H1 (cell line): ENCODE results near the gene PLAU. TPM values are rescaled to one million over a fixed set of nuclear protein-coding genes. Genes with fewer than 3 reads are reported as not detected.
A peak's percentile ranks its signal among the peaks of the same experiment; 100 is the strongest.

Source experiments
- CTCF ChIA-PET: fragments of 300-600 bp; sonication (Branson Sonifier 250); formaldehyde crosslinking; loops from one replicate; lab custom pipeline; 2021; ENCODE audit not compliant: partially characterized antibody; lab: Charles Lee
- POLR2A ChIA-PET: fragments of 300-600 bp; sonication (Branson Sonifier 250); formaldehyde crosslinking; loops from one replicate; lab custom pipeline; 2021; ENCODE audit warnings: inconsistent platforms; ENCODE audit not compliant: partially characterized antibody; lab: Charles Lee
- DNase-seq, 2 experiments: peaks; one replicate each; pipeline versions ENCODE4 v3.0.0 to v3.0.0-alpha.2; 2010 to 2022; ENCODE audit warnings: low spot score in 2 of 2, low read depth in 1 of 2, mixed read lengths in 1 of 2
- FAIRE-seq: peaks from 2 replicates; lab custom pipeline; 2011; peaks lifted over from hg19 to GRCh38; lab: Jason Lieb, UNC
- H2AFZ ChIP-seq: 2 replicates; pipeline ENCODE4 v1.8.1; 2012; ENCODE audit warnings: low read length, inconsistent platforms
- H2AK5ac ChIP-seq: 2 replicates; pipeline ENCODE4 v1.6.1; 2013; ENCODE audit warnings: low read depth, low read length
- H2BK120ac ChIP-seq: replicated peaks from 2 replicates; pipeline ENCODE3; 2013; ENCODE audit warnings: low read depth, low read length, inconsistent platforms
- H2BK12ac ChIP-seq: 2 replicates; pipeline ENCODE4 v1.6.1; 2013; ENCODE audit warnings: low read depth, low read length
- H2BK15ac ChIP-seq: 2 replicates; pipeline ENCODE4 v1.6.1; 2013; ENCODE audit warnings: low read length
- H2BK20ac ChIP-seq: 2 replicates; pipeline ENCODE4 v1.6.1; 2013; ENCODE audit warnings: low read length
- H2BK5ac ChIP-seq: 2 replicates; pipeline ENCODE4 v1.6.1; 2013; ENCODE audit warnings: low read depth, low read length
- H3K14ac ChIP-seq: 2 replicates; pipeline ENCODE4 v1.6.1; 2013; ENCODE audit warnings: inconsistent platforms; ENCODE audit not compliant: insufficient read length
- H3K18ac ChIP-seq: 2 replicates; pipeline ENCODE4 v1.6.1; 2013; ENCODE audit warnings: low read length; ENCODE audit errors: extremely low read depth
- H3K23ac ChIP-seq: 2 replicates; pipeline ENCODE4 v1.6.1; 2013; ENCODE audit warnings: inconsistent platforms; ENCODE audit not compliant: insufficient read length
- H3K23me2 ChIP-seq: 2 replicates; pipeline ENCODE4 v1.6.1; 2013; ENCODE audit warnings: low read depth, low read length
- H3K27ac ChIP-seq: 2 replicates; pipeline ENCODE4 v1.6.1; 2011; ENCODE audit warnings: low read depth, low read length, inconsistent platforms
- H3K27me3 ChIP-seq, 4 experiments: replicated peaks in 1 of 4; 1 replicate in 1 of 4; 2 replicates in 3 of 4; pipeline versions ENCODE4 v1.6.1 to v1.8.1; 2011 to 2013; ENCODE audit warnings: low read length in 3 of 4, mild to moderate bottlenecking in 3 of 4, inconsistent platforms in 2 of 4, mixed read lengths in 2 of 4, moderate library complexity in 1 of 4; ENCODE audit not compliant: control insufficient read depth in 3 of 4, insufficient read depth in 3 of 4; ENCODE audit errors: extremely low read depth in 1 of 4
- H3K36me3 ChIP-seq, 4 experiments: 2 replicates each; pipeline versions ENCODE4 v1.6.1 to v1.8.1; 2011 to 2013; ENCODE audit warnings: mild to moderate bottlenecking in 4 of 4, low read length in 3 of 4, moderate library complexity in 2 of 4, control low read depth in 1 of 4, inconsistent platforms in 1 of 4; ENCODE audit not compliant: insufficient read depth in 4 of 4, control insufficient read depth in 2 of 4
- H3K4ac ChIP-seq: replicated peaks from 2 replicates; pipeline ENCODE3; 2013; ENCODE audit warnings: low read length, low read depth, mixed read lengths, inconsistent platforms; ENCODE audit not compliant: insufficient read length
- H3K4me1 ChIP-seq, 4 experiments: replicated peaks in 1 of 4; 1 replicate in 1 of 4; 2 replicates in 3 of 4; pipeline versions ENCODE4 v1.6.1 to v1.8.1; 2011 to 2013; ENCODE audit warnings: low read length in 3 of 4, inconsistent platforms in 2 of 4, mixed read lengths in 1 of 4; ENCODE audit not compliant: insufficient read depth in 4 of 4, control insufficient read depth in 3 of 4
- H3K4me2 ChIP-seq, 2 experiments: 2 replicates each; pipeline versions ENCODE4 v1.6.1 to v1.8.1; 2011 to 2013; ENCODE audit warnings: low read depth in 2 of 2, low read length in 2 of 2, control low read depth in 1 of 2, inconsistent platforms in 1 of 2, mild to moderate bottlenecking in 1 of 2; ENCODE audit not compliant: insufficient read depth in 1 of 2
- H3K4me3 ChIP-seq, 4 experiments: fragments of 200-600, 300-600 bp in 1 of 4; sonication (generic), shearing (Covaris generic), sonication (Bioruptor Twin) in 1 of 4; 2 replicates each; pipeline versions ENCODE4 v1.5.1 to v1.8.1; 2011 to 2016; ENCODE audit warnings: low read length in 4 of 4, low read depth in 3 of 4, control low read depth in 2 of 4, inconsistent platforms in 2 of 4, mild to moderate bottlenecking in 2 of 4, mixed read lengths in 1 of 4, moderate library complexity in 1 of 4; ENCODE audit not compliant: insufficient read depth in 2 of 4; ENCODE audit errors: extremely low read depth in 1 of 4
- H3K56ac ChIP-seq: replicated peaks from 2 replicates; pipeline ENCODE3; 2013; ENCODE audit warnings: low read depth, mild to moderate bottlenecking, mixed read lengths, low read length, inconsistent platforms; ENCODE audit not compliant: insufficient read length
- H3K79me1 ChIP-seq: 2 replicates; pipeline ENCODE4 v1.6.1; 2013; ENCODE audit warnings: low read depth, low read length, control low read depth
- H3K79me2 ChIP-seq, 2 experiments: 2 replicates each; pipeline versions ENCODE4 v1.6.1 to v1.8.1; 2012 to 2013; ENCODE audit warnings: low read length in 2 of 2, mild to moderate bottlenecking in 2 of 2, inconsistent platforms in 1 of 2; ENCODE audit not compliant: insufficient read depth in 2 of 2, control insufficient read depth in 1 of 2
- H3K9ac ChIP-seq, 4 experiments: replicated peaks in 1 of 4; 1 replicate in 1 of 4; 2 replicates in 3 of 4; pipeline versions ENCODE4 v1.6.1 to v1.8.1; 2011 to 2013; ENCODE audit warnings: low read depth in 3 of 4, low read length in 3 of 4, control low read depth in 2 of 4, mild to moderate bottlenecking in 2 of 4, moderate library complexity in 2 of 4, inconsistent platforms in 1 of 4; ENCODE audit errors: extremely low read depth in 1 of 4
- H3K9me3 ChIP-seq, 2 experiments: 2 replicates each; pipeline versions ENCODE4 v1.6.1 to v1.8.1; 2012 to 2013; ENCODE audit warnings: mild to moderate bottlenecking in 2 of 2, moderate library complexity in 2 of 2, control low read depth in 1 of 2, inconsistent platforms in 1 of 2, low read depth in 1 of 2, low read length in 1 of 2, mixed read lengths in 1 of 2; ENCODE audit not compliant: insufficient read depth in 2 of 2
- H4K20me1 ChIP-seq, 2 experiments: replicated peaks in 1 of 2; 2 replicates each; pipeline versions ENCODE3 to v1.8.1; 2011 to 2013; ENCODE audit warnings: inconsistent platforms in 2 of 2, low read length in 2 of 2, mild to moderate bottlenecking in 1 of 2; ENCODE audit not compliant: insufficient read depth in 2 of 2, control insufficient read depth in 1 of 2
- H4K5ac ChIP-seq: 2 replicates; pipeline ENCODE4 v1.6.1; 2013; ENCODE audit warnings: low read length, low read depth, mixed read lengths, inconsistent platforms; ENCODE audit not compliant: insufficient read length
- H4K8ac ChIP-seq: 2 replicates; pipeline ENCODE4 v1.8.0; 2013; ENCODE audit warnings: mild to moderate bottlenecking, moderate library complexity, low read length, inconsistent platforms; ENCODE audit not compliant: insufficient read depth; ENCODE audit errors: extremely low read depth
- H4K91ac ChIP-seq: replicated peaks from 2 replicates; pipeline ENCODE3; 2013; ENCODE audit warnings: low read length, mixed read lengths, inconsistent platforms; ENCODE audit not compliant: insufficient read length
- CHD1 ChIP-seq: IDR thresholded peaks from 2 replicates; pipeline ENCODE4 v1.6.1; 2012; ENCODE audit warnings: low read depth, low read length, improper control_type of control experiment
- JUN ChIP-seq: IDR thresholded peaks from 2 replicates; pipeline ENCODE4 v1.6.1; 2011; ENCODE audit warnings: low read depth, mild to moderate bottlenecking, improper control_type of control experiment, low read length
- JUND ChIP-seq: IDR thresholded peaks from 2 replicates; pipeline ENCODE4 v1.6.1; 2011; ENCODE audit warnings: mild to moderate bottlenecking, improper control_type of control experiment, low read length
- KDM5A ChIP-seq: fragments of 200-600 bp; IDR thresholded peaks from 2 replicates; pipeline ENCODE4 v1.7.1; 2012; ENCODE audit warnings: mild to moderate bottlenecking, low read length, inconsistent platforms, mixed read lengths
- MAFK ChIP-seq: IDR thresholded peaks from 2 replicates; pipeline ENCODE4 v1.6.1; 2012; ENCODE audit warnings: low read depth, mild to moderate bottlenecking, improper control_type of control experiment, low read length
- PHF8 ChIP-seq: fragments of 200-600 bp; sonication (generic); conservative IDR thresholded peaks from 2 replicates; pipeline ENCODE4 v1.7.1; 2012; ENCODE audit warnings: low read depth, mild to moderate bottlenecking, inconsistent platforms, low read length, moderate library complexity
- SIN3A ChIP-seq, 2 experiments: IDR thresholded peaks in 1 of 2; conservative IDR thresholded peaks in 1 of 2; 2 replicates each; pipeline ENCODE4 v1.6.1; 2011 to 2012; ENCODE audit warnings: low read length in 2 of 2, improper control_type of control experiment in 1 of 2, low read depth in 1 of 2, mild to moderate bottlenecking in 1 of 2
- TBP ChIP-seq: IDR thresholded peaks from 2 replicates; pipeline ENCODE4 v1.6.1; 2011; ENCODE audit warnings: low read depth, low read length, improper control_type of control experiment
- WGBS, 2 experiments: shearing (Covaris generic) in 1 of 2; methylation state at CpG; one replicate each; pipeline versions ENCODE4 v1.1.6 to v1.1.7; 2013 to 2015; ENCODE audit warnings: low lambda C conversion rate in 2 of 2, mixed read lengths in 2 of 2, inconsistent platforms in 1 of 2, low coverage in 1 of 2, missing lambda C conversion rate in 1 of 2; ENCODE audit not compliant: insufficient replicate concordance in 2 of 2, insufficient coverage in 1 of 2, insufficient read length in 1 of 2; ENCODE audit errors: extremely low coverage in 1 of 2, missing lambda C conversion rate in 1 of 2; 5-methylcytosine and 5-hydroxymethylcytosine counted together
- polyA plus RNA-seq, 7 experiments: library from polyadenylated mRNA; depleted of rRNA in 3 of 7; stranded (reverse) in 5 of 7; unstranded in 2 of 7; fragments of >200 nt in 5 of 7; fragments of 200-250 nt in 2 of 7; gene quantifications; 1 replicate in 5 of 7; 2 replicates in 1 of 7; 4 replicates in 1 of 7; pipeline versions ENCODE4 v1.2.1 to v1.2.3, GENCODE V29; 2011 to 2013; ENCODE audit warnings: missing spikeins in 2 of 7, mixed read lengths in 2 of 7
- total RNA-seq: library from RNA; stranded (reverse); fragmentation: NEBNext Ultra II Directional; extraction: Animal tissue kit (Norgen Biotek cat#: 25700); gene quantifications from 2 replicates; pipeline ENCODE4 v1.2.1, GENCODE V29; 2021
- TF ChIP-seq, protein P1 (sequence below): IDR thresholded peaks from 2 replicates; pipeline ENCODE4 v1.6.1; 2011; ENCODE audit warnings: low read length, improper control_type of control experiment
- TF ChIP-seq, protein P2 (sequence below), 3 experiments: IDR thresholded peaks; 1 replicate in 2 of 3; 2 replicates in 1 of 3; pipeline versions ENCODE4 v1.5.1 to v1.6.1; 2011; ENCODE audit warnings: low read length in 3 of 3, mild to moderate bottlenecking in 3 of 3, inconsistent platforms in 2 of 3, low read depth in 1 of 3, moderate library complexity in 1 of 3; ENCODE audit not compliant: insufficient read depth in 1 of 3; ENCODE audit errors: control extremely low read depth in 1 of 3

The PLAU gene
- total and polyA plus RNA-seq, 2 of the 8 experiments (the other 6 are each of a cell fraction or from before 2014, with no cell fraction given): 16.2 to 26.1 TPM

DNA sequence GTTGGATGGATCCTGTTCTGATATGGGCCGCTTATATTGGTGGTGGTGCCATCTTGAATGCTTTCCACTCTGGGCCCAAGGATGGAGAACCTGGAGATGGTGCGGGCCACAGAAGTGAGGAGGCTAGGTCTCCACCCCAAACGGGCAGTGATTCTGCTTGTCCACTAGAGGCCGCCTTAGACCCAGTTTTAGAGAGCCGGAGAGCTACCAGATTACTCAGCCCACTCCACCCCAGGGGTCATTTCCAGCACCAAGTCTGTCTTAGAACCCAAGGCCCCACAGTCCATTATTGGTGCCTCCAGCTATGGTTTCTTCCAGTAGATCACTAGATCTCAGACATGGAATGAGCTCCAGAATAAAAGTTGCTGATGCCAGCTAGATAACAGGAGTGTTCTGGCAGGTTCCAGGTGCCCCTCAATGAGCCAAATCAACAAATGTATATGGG is 24.8 kb upstream of the PLAU start:
- Histone ChIP-seq H2BK120ac (no peak overlapping the region), H3K27ac (no peak overlapping the region), H3K27me3 (no peaks in the 10 kb centered on the region), H3K79me1 (no peaks in the 10 kb centered on the region), H3K9me3 (no peaks in the 10 kb centered on the region), H2BK15ac (no peak overlapping the region), H3K9ac (no peak overlapping the region), H3K14ac (no peak overlapping the region), H2BK20ac (0 out of 2 replicates have a peak overlapping the region, but pooled peaks have one; percentile 35), H3K23me2 (no peaks in the 10 kb centered on the region), H4K5ac (no peak overlapping the region), H2AFZ (no peak overlapping the region), H3K23ac (no peak overlapping the region), H3K4me3 (no peak overlapping the region), H3K4ac (no peak overlapping the region), H2AK5ac (no peak overlapping the region), H3K56ac (no peak overlapping the region), H2BK5ac (no peak overlapping the region), H3K18ac (no peak overlapping the region), H4K20me1 (no peaks in the 10 kb centered on the region), H3K79me2 (no peaks in the 10 kb centered on the region), H4K91ac (no peak overlapping the region), H3K4me1 (peaks cover 1 to 9% (median 5%) of the 10 kb centered on the region in 4 experiments; a peak in 5 of 7 replicates), H3K36me3 (no peaks in the 10 kb centered on the region), H2BK12ac (0 out of 2 replicates have a peak overlapping the region, but pooled peaks have one; percentile 76), H4K8ac (no peak overlapping the region), H3K4me2 (no peak overlapping the region)
- 19% methylated on average over 5 of the region's 5 CpGs; no CpG with 5 or more reads in 1 of the 2 experiments for WGBS, 2 experiments
- ChIA-PET POLR2A (interaction anchor here (0.7 to 3.9 kb wide), 7 partner anchors 9 to 195 kb away, joined by 3 to 29 read pairs (median 5); no protein-coding TSS in a partner anchor), CTCF (interaction anchor here (0.7 to 27.0 kb wide), 40 partner anchors 7 to 240 kb away, joined by 3 to 681 read pairs (median 4); partner anchors contain the start of gene PLAU)
- FAIRE-seq: peak; percentile 71
- peak in 1 of 2 experiments; percentile 81 for DNase-seq
- TF ChIP-seq KDM5A (no peak), TBP (no peak), JUN (no peak), CHD1 (no peak), MAFK (no peak), PHF8 (no peak), SIN3A (conservative IDR thresholded peaks at IDR 0.05 in 1 of 2, IDR thresholded peaks at IDR 0.05 in 1 of 2; ENCODE audit: low read depth in 1 of 2, low read length in 2 of 2) (no peak), JUND (no peak)
- TF ChIP-seq, protein P1, sequence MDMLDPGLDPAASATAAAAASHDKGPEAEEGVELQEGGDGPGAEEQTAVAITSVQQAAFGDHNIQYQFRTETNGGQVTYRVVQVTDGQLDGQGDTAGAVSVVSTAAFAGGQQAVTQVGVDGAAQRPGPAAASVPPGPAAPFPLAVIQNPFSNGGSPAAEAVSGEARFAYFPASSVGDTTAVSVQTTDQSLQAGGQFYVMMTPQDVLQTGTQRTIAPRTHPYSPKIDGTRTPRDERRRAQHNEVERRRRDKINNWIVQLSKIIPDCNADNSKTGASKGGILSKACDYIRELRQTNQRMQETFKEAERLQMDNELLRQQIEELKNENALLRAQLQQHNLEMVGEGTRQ: no peak
- TF ChIP-seq, protein P2, sequence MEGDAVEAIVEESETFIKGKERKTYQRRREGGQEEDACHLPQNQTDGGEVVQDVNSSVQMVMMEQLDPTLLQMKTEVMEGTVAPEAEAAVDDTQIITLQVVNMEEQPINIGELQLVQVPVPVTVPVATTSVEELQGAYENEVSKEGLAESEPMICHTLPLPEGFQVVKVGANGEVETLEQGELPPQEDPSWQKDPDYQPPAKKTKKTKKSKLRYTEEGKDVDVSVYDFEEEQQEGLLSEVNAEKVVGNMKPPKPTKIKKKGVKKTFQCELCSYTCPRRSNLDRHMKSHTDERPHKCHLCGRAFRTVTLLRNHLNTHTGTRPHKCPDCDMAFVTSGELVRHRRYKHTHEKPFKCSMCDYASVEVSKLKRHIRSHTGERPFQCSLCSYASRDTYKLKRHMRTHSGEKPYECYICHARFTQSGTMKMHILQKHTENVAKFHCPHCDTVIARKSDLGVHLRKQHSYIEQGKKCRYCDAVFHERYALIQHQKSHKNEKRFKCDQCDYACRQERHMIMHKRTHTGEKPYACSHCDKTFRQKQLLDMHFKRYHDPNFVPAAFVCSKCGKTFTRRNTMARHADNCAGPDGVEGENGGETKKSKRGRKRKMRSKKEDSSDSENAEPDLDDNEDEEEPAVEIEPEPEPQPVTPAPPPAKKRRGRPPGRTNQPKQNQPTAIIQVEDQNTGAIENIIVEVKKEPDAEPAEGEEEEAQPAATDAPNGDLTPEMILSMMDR (IDR thresholded peaks at IDR 0.05; ENCODE audit: control extremely low read depth in 1 of 3, insufficient read depth in 1 of 3, low read depth in 1 of 3, low read length in 3 of 3): peak; percentile 85 to 96 (median 95)
